ENCODE measurements around the gene TTC39C. TPM values are rescaled to one million over a fixed set of nuclear protein-coding genes. Genes with fewer than 3 reads are reported as not detected.
"Not testable (repeated sequence)": the region's sequence is repeated elsewhere in the genome, so short reads cannot be mapped to it uniquely, and the experiment has no call there.

The TTC39C gene
- total and polyA plus RNA-seq, 2 experiments from 2014 or later: 4.1 to 6.0 TPM

- DNase-seq (ENCODE audit: low read depth in 1 of 2, low spot score in 1 of 2): no peak
- no peaks in the 10 kb centered on the region for H3K36me3 ChIP-seq
- H3K4me1 ChIP-seq (ENCODE audit: low read depth): no peaks in the 10 kb centered on the region
- no peak overlapping the region for H3K27ac ChIP-seq
- no peaks in the 10 kb centered on the region for H3K9me3 ChIP-seq (ENCODE audit: low read depth)
- no peak for TF ChIP-seq CTCF (IDR thresholded peaks at IDR 0.05; ENCODE audit: low read depth, low read length)
- no peaks in the 10 kb centered on the region for H3K27me3 ChIP-seq
- H3K4me3 ChIP-seq: no peak overlapping the region
Measured at GRCh38 chr18:24071029-24071428, 56.5 kb downstream of the TTC39C start.

- no peaks in the 10 kb centered on the region for H3K27me3 ChIP-seq
- H3K4me1 ChIP-seq (ENCODE audit: low read depth): no peaks in the 10 kb centered on the region
- no peak for DNase-seq (ENCODE audit: low read depth in 1 of 2, low spot score in 1 of 2)
- H3K36me3 ChIP-seq: no peaks in the 10 kb centered on the region
- no peak for TF ChIP-seq CTCF (IDR thresholded peaks at IDR 0.05; ENCODE audit: low read depth, low read length)
- no peaks in the 10 kb centered on the region for H3K9me3 ChIP-seq (ENCODE audit: low read depth)
- H3K27ac ChIP-seq: no peak overlapping the region
- no peak overlapping the region for H3K4me3 ChIP-seq
Measured at GRCh38 chr18:24071779-24072178, 57.2 kb downstream of the TTC39C start.

- Histone ChIP-seq H3K4me3 (no peak overlapping the region), H3K27me3 (no peaks in the 10 kb centered on the region), H3K4me1 (ENCODE audit: low read depth) (no peaks in the 10 kb centered on the region), H3K27ac (no peak overlapping the region), H3K36me3 (no peaks in the 10 kb centered on the region), H3K9me3 (ENCODE audit: low read depth) (no peaks in the 10 kb centered on the region)
- DNase-seq (ENCODE audit: low read depth in 1 of 2, low spot score in 1 of 2): no peak
- no peak for TF ChIP-seq CTCF (IDR thresholded peaks at IDR 0.05; ENCODE audit: low read depth, low read length)
Measured at GRCh38 chr18:24072743-24073142, 58.2 kb downstream of the TTC39C start.

- no peaks in the 10 kb centered on the region for H3K4me1 ChIP-seq (ENCODE audit: low read depth)
- H3K36me3 ChIP-seq: no peaks in the 10 kb centered on the region
- no peak for TF ChIP-seq CTCF (IDR thresholded peaks at IDR 0.05; ENCODE audit: low read depth, low read length)
- no peak overlapping the region for H3K4me3 ChIP-seq
- no peak for DNase-seq (ENCODE audit: low read depth in 1 of 2, low spot score in 1 of 2)
- no peaks in the 10 kb centered on the region for H3K27me3 ChIP-seq
- H3K27ac ChIP-seq: no peak overlapping the region
- H3K9me3 ChIP-seq (ENCODE audit: low read depth): no peaks in the 10 kb centered on the region
Measured at GRCh38 chr18:24073791-24074190, 59.2 kb downstream of the TTC39C start.

- not testable (repeated sequence) for H3K27ac ChIP-seq; DNase-seq (ENCODE audit: low read depth in 1 of 2, low spot score in 1 of 2); H3K9me3 ChIP-seq (ENCODE audit: low read depth); H3K27me3 ChIP-seq; H3K4me1 ChIP-seq (ENCODE audit: low read depth); H3K36me3 ChIP-seq; H3K4me3 ChIP-seq
Measured at GRCh38 chr18:24074757-24075156, 60.2 kb downstream of the TTC39C start.

- TF ChIP-seq CTCF (IDR thresholded peaks at IDR 0.05; ENCODE audit: low read depth, low read length): peak; percentile 70
- Histone ChIP-seq H3K4me1 (ENCODE audit: low read depth) (no peaks in the 10 kb centered on the region), H3K9me3 (ENCODE audit: low read depth) (no peaks in the 10 kb centered on the region), H3K36me3 (no peaks in the 10 kb centered on the region), H3K27me3 (no peaks in the 10 kb centered on the region), H3K27ac (no peak overlapping the region), H3K4me3 (no peak overlapping the region)
- peak; percentile 61 to 99 for DNase-seq (ENCODE audit: low read depth in 1 of 2, low spot score in 1 of 2)
Measured at GRCh38 chr18:24075767-24076597, 61.4 kb downstream of the TTC39C start.

All from cardiac muscle cell (in vitro differentiated cells and primary cell).